Thoracic aorta (tissue), 2 donors: ENCODE data around the gene HSD17B10. TPM values are rescaled to one million over a fixed set of nuclear protein-coding genes. Genes with fewer than 3 reads are reported as not detected.

ENCODE experiments used
- ATAC-seq: fragments of 150-250 bp; one replicate; pipeline ENCODE4 v1.8.0; 2017; ENCODE audit warnings: low read depth; ENCODE audit not compliant: insufficient number of reproducible peaks, low FRiP score
- DNase-seq: peaks from one replicate; pipeline ENCODE4 v3.0.0-alpha.2; 2020; ENCODE audit warnings: low spot score
- H3K27ac ChIP-seq, 2 donors: fragments of 200-600 bp; sonication (generic); 1 replicate in 1 of 2; 2 replicates in 1 of 2; pipeline ENCODE4 v1.5.1; 2016; ENCODE audit warnings: mild to moderate bottlenecking in 2 of 2, moderate library complexity in 2 of 2
- H3K27me3 ChIP-seq: fragments of 200-600 bp; sonication (generic); replicated peaks from 2 replicates; pipeline ENCODE4 v1.6.0; 2016; ENCODE audit warnings: mild to moderate bottlenecking; ENCODE audit not compliant: insufficient read depth
- H3K36me3 ChIP-seq: fragments of 200-600 bp; sonication (generic); one replicate; pipeline ENCODE4 v1.5.1; 2016
- H3K4me1 ChIP-seq, 2 donors: fragments of 200-600 bp; sonication (generic); 1 replicate in 1 of 2; 2 replicates in 1 of 2; pipeline versions ENCODE4 v1.5.1 to v1.6.0; 2016; ENCODE audit warnings: low read depth in 2 of 2, mild to moderate bottlenecking in 1 of 2; ENCODE audit not compliant: control insufficient read depth in 1 of 2
- H3K4me3 ChIP-seq: fragments of 200-600 bp; sonication (generic); 2 replicates; pipeline ENCODE4 v1.5.1; 2016; ENCODE audit warnings: mild to moderate bottlenecking
- H3K9me3 ChIP-seq: fragments of 200-600 bp; sonication (generic); 2 replicates; pipeline ENCODE4 v1.5.1; 2016
- total RNA-seq, 2 donors: library from RNA; depleted of rRNA; stranded (reverse); fragments of >200 nt; gene quantifications; one replicate each; pipeline versions ENCODE4 v1.1.0 to v1.2.3, GENCODE V29; 2016
- TF ChIP-seq, protein P1 (sequence below): fragments of 200-600 bp; sonication (generic); IDR thresholded peaks from one replicate; pipeline ENCODE4 v1.5.1; 2019; ENCODE audit warnings: antibody characterized with exemption

HSD17B10 gene
- total RNA-seq, 2 donors from 2014 or later, result 79.7 to 82.6 TPM

DNA sequence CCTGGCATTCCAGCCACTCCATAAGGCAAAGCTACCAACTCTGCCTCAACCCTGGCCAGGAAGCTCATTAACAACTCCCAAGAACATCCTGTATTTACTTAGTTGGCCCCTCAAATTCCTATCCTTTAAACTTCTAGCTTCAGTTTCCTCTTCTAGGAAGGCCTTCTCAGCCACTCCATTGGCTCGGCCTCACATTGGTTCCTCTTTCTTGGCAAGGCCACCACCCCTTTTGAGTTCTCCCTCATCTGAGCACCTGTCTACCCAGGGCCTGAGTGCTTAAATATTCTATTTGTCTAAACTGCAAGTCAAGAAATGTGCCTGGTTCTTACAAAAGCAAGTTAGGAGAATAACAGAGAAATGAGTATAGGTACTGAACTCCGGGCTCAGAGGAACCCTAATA is 21.7 kb downstream of the HSD17B10 start:
- H3K4me1 ChIP-seq, result no peaks in the 10 kb centered on the region
- no peaks in the 10 kb centered on the region for H3K9me3 ChIP-seq
- H3K4me3 ChIP-seq, result no peak overlapping the region
- ATAC-seq, result no peak
- no peak for DNase-seq
- TF ChIP-seq, protein P1, sequence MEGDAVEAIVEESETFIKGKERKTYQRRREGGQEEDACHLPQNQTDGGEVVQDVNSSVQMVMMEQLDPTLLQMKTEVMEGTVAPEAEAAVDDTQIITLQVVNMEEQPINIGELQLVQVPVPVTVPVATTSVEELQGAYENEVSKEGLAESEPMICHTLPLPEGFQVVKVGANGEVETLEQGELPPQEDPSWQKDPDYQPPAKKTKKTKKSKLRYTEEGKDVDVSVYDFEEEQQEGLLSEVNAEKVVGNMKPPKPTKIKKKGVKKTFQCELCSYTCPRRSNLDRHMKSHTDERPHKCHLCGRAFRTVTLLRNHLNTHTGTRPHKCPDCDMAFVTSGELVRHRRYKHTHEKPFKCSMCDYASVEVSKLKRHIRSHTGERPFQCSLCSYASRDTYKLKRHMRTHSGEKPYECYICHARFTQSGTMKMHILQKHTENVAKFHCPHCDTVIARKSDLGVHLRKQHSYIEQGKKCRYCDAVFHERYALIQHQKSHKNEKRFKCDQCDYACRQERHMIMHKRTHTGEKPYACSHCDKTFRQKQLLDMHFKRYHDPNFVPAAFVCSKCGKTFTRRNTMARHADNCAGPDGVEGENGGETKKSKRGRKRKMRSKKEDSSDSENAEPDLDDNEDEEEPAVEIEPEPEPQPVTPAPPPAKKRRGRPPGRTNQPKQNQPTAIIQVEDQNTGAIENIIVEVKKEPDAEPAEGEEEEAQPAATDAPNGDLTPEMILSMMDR, result no peak
- H3K27me3 ChIP-seq, result no peaks in the 10 kb centered on the region
- peaks cover 30% of the 10 kb centered on the region for H3K36me3 ChIP-seq
- H3K27ac ChIP-seq, result no peak overlapping the region

DNA sequence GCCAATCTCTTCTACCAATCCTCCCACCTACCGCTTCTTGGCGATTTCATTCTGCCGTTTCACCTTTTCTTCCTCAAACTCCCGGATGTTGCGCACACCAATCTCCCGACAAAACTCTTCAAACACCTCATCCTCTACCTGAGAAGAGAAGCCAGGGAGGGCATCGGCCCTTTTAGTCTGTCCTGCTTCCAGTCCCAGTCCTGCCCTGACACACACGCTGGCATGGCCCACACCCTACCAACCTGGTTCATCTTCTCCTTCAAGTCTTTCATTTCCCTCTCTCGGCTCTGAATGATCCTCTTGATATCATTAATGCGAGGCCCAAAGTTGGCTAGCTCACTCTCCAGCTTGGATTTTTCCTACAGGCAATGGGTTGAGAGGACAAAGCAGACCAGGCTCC is 30.6 kb downstream of the HSD17B10 start:
- no peak overlapping the region for H3K4me3 ChIP-seq
- no peak overlapping the region for H3K27ac ChIP-seq
- no peaks in the 10 kb centered on the region for H3K9me3 ChIP-seq
- H3K36me3 ChIP-seq, result peaks cover 26% of the 10 kb centered on the region
- TF ChIP-seq, protein P1, result no peak
- H3K27me3 ChIP-seq, result no peaks in the 10 kb centered on the region
- no peak for ATAC-seq
- no peaks in the 10 kb centered on the region for H3K4me1 ChIP-seq
- DNase-seq, result no peak

DNA sequence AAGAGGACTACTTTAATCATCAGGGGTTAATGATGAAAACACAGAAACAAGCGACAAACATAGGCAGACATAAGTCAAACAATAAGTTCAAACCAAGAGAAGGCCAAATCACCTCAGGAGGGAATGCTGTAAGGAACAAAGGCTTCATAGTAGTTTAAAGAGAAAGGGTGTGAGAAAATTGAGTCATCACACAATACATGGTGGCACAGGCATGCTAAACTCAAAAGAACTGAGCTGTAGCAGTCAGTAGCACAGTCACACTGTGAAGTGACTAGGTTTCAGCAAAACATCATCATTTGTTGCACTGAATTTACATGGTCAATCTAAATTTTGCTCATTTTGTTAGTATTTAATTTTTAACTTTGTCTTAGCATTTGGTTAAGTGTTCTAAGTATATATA is 36.0 kb downstream of the HSD17B10 start:
- H3K36me3 ChIP-seq, result peaks cover 6% of the 10 kb centered on the region
- ATAC-seq (no peak), DNase-seq (no peak)
- H3K4me1 ChIP-seq, result no peaks in the 10 kb centered on the region
- H3K9me3 ChIP-seq, result no peaks in the 10 kb centered on the region
- TF ChIP-seq, protein P1, result no peak
- H3K4me3 ChIP-seq, result no peak overlapping the region
- no peaks in the 10 kb centered on the region for H3K27me3 ChIP-seq
- no peak overlapping the region for H3K27ac ChIP-seq

DNA sequence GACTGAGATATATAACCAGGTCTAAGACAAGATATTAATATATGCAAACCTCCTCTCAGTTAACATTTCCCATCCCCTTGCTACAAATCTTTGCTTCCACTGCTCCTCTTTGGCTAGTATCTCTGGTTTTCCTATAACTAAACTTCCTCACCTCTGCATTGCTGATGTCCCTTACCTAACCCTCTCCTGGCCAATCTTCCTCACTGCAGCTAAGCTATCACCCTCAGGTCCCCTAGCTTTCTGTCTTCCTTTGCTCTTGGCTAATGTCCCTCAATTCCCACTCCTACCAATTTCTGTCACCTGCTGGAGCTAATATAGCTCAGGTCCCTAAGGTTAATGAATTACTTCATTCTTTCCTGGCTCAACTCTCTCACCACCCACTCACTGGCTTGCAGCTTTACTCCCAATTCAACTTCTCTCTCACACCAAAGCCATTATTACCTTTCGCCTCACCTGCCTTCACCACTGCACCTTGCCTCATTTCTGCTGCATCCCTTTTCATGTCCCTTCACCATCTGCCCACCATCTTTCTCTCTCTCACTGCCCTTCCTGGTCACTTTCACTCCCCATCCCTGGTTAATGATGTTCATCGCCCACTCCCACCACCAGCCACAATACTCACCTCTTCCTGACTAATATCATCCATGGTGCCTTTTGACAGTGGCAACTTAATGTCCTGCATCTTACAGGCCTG is 38.4 kb downstream of the HSD17B10 start:
- Histone ChIP-seq H3K27me3 (no peaks in the 10 kb centered on the region), H3K9me3 (no peaks in the 10 kb centered on the region), H3K27ac (no peak overlapping the region), H3K4me3 (no peak overlapping the region), H3K36me3 (peaks cover 6% of the 10 kb centered on the region), H3K4me1 (no peaks in the 10 kb centered on the region)
- ATAC-seq, result no peak
- TF ChIP-seq, protein P1, result no peak
- DNase-seq, result no peak

DNA sequence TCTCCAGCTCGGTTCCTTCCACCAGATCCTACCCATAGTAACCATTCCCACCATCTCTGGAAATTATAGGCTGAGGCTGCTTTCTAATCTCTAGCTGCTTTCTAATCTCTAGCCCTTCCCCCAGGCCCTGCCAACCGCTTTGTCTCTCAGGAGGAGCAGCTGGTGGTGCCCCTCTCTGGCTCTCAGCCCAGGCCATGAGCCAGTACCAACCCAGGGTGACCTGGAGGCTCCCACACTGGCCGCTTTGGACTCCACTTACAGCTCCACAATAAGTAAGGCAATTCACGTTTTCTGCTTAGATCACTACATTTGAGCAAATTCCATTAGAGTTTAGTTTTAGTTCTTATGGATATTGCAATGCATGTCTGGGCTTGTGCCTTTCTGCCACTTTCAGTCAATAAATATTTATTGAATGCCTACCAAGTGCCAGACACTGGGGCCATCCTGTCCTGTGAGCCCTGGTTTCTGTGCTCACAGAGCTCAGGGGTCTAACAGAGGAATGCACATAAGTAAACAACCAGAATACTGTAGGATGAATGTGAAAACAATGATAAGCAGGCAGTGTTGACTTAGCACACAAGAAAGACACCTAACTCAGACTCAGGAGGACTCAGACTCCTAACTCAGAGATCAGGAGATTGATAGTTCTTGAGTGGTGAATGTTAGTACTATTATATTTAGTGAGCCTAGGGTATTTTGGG is 50.6 kb downstream of the HSD17B10 start:
- H3K27me3 ChIP-seq, result no peaks in the 10 kb centered on the region
- peaks cover 25% of the 10 kb centered on the region for H3K36me3 ChIP-seq
- H3K9me3 ChIP-seq, result no peaks in the 10 kb centered on the region
- DNase-seq, result no peak
- no peak overlapping the region for H3K4me3 ChIP-seq
- no peak for ATAC-seq
- no peaks in the 10 kb centered on the region for H3K4me1 ChIP-seq
- no peak overlapping the region for H3K27ac ChIP-seq
- TF ChIP-seq, protein P1, result no peak

Other genes starting within 250 kb of the HSD17B10 start
- 100 to 1,000 TPM in 1 of 2 donors, 10 to 100 TPM in 1; 57.4 to 101 TPM for gene KDM5C, start 209.2 kb downstream of the HSD17B10 start, total RNA-seq
- 10 to 100 TPM; 12.2 to 21.1 TPM for gene IQSEC2, start 152.8 kb downstream of the HSD17B10 start, total RNA-seq
- 10 to 100 TPM; 32.6 to 53.1 TPM for gene SMC1A, start 11.7 kb downstream of the HSD17B10 start, total RNA-seq
- not detected for gene RIBC1, start 11.5 kb downstream of the HSD17B10 start, total RNA-seq